GM12801 (cell line): Measurements from ENCODE around the gene LHFPL6.

ENCODE experiments used
- TF ChIP-seq, protein P1 (sequence below): IDR thresholded peaks from one replicate; pipeline ENCODE4 v1.5.1; 2011; ENCODE audit warnings: control low read depth; ENCODE audit not compliant: insufficient read length; ENCODE audit errors: extremely low read depth

Gene LHFPL6

DNA sequence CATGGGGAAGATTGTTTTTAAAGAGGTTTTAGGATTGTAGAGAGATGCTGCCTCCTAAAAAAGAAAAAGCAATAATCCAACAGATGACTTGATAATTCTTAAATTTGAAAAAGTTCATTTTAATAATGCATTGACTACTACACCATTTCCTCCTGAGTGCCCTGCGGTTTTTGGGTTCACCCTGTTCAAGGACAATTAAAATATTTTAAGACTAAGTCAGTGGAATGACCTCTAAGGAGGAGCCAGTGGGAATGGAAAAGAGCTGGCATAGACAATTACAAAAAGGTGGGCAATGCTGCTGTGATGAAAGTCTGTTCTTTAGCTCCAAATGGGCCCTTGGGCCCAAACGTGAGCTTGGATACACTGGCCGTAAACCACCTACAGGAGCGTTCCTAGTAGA lies 217.8 kb downstream of the LHFPL6 start:
- TF ChIP-seq, protein P1, sequence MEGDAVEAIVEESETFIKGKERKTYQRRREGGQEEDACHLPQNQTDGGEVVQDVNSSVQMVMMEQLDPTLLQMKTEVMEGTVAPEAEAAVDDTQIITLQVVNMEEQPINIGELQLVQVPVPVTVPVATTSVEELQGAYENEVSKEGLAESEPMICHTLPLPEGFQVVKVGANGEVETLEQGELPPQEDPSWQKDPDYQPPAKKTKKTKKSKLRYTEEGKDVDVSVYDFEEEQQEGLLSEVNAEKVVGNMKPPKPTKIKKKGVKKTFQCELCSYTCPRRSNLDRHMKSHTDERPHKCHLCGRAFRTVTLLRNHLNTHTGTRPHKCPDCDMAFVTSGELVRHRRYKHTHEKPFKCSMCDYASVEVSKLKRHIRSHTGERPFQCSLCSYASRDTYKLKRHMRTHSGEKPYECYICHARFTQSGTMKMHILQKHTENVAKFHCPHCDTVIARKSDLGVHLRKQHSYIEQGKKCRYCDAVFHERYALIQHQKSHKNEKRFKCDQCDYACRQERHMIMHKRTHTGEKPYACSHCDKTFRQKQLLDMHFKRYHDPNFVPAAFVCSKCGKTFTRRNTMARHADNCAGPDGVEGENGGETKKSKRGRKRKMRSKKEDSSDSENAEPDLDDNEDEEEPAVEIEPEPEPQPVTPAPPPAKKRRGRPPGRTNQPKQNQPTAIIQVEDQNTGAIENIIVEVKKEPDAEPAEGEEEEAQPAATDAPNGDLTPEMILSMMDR: no peak

DNA sequence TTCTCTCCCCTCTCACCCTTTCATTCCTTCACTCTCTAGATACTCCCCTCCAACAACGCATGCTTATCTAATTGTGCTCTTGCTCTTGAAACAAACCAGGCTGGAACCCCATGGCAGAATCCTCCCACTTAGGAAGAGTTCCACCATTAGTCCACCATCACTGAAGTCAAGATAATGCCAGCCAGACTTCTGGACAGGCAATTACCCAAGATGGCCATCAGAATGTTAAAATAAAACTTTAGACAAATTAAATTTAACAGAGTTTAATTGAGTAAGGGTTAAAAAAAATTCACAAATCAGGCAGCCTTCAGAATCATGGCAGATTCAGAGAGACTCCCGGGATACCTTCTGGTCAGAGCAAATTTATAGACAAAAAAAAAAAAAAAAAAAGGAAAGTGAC lies 221.5 kb downstream of the LHFPL6 start:
- TF ChIP-seq, protein P1: no peak

DNA sequence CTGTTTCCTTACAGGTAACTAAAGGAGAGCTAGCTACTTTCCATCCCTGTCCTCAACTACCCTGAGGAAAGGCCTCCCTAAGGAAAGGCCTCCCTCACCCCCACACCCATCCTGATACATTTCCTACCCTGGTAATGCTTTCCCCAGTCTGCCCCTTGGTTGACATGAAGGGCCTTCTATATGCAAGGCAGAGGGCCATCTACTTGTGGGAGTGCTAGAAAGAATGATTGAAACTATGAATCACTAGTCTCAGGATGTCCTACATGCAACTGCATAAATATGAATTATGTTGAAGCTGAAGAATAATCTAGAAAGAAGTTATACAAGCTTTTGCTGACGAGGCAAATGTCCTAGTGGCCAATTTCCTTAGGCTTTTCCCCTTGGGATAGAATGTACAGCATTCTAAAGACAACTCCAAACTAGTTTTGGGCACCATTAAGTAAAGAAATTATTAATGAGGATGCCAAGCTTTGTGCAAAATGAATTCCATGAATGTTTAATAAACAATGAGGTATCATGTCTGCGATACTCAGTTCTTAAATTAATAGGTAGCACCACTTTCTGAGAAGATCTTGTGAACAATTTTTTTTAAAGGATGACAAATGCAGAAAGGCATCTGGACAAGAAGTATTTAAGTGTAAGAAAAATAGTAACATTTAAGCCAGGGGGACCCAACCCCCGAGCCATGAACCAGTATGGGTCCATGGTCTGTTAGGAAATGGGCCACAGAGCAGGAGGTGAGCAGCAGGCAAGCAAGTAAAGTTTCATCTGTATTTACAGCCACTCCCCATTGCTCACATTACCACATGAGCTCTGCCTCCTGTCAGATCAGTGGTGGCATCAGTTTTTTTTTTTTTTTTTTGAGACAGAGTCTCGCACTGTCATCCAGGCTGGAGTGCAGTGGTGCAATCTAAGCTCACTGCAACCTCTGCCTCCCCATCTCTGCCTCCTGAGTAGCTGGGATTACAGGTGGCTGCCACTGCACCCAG lies 223.0 kb downstream of the LHFPL6 start:
- TF ChIP-seq, protein P1: no peak

DNA sequence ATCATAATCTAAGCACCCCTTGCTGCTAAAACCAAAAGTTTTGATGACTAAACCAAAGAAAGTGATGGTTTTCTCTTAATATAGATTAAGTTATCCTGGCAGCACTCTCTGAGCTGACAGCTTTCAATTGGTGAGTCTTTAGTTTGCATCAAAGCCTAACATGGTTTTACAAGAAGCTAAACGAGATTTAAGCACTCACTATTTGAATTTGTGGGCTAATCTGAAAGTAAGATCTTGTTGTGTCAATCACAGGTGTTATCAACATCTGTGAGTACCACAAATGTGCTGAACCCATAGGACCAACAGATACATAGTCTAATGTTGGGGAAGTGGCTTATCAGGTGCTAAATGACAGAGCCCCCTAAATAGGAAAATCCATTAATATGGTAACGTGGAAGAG lies 223.9 kb downstream of the LHFPL6 start:
- TF ChIP-seq, protein P1: no peak

DNA sequence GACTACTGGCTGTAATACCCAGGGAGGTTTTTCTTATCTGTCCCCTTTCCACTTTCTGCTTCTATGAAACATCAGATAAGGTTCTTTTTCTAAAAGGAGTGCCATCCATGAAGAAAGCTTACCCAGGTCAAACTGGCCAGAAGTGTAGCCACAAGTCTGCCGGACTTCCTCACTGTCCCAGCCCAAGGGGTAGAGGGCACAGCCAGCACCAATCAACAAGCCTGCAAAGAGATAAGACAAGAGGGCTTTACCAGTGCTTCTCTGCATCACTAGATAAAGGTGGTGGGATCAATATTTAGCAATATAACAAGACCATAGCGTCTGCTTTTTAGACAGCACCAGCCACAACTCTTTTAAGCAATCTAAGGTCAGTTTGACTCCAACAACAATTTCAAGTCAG lies 224.7 kb downstream of the LHFPL6 start:
- TF ChIP-seq, protein P1: no peak

DNA sequence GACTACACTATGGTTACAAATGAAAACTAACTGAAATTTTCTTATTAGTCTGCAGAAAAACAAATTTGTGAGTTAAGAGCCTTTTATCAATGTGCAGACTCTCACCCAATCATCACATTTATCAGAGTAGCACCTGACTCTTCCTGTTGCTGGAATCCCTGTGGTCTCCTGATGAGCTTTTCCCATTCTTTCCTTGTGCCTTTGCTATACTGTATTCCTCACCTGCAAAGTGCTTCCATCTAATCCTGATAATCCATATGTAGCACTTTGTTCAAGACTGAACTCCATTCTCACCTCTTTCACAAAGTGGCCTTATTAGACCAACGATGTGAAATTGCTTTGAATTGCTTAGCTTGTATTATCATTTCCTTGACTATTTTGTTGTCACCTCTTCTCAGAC lies 225.3 kb downstream of the LHFPL6 start:
- TF ChIP-seq, protein P1: no peak

DNA sequence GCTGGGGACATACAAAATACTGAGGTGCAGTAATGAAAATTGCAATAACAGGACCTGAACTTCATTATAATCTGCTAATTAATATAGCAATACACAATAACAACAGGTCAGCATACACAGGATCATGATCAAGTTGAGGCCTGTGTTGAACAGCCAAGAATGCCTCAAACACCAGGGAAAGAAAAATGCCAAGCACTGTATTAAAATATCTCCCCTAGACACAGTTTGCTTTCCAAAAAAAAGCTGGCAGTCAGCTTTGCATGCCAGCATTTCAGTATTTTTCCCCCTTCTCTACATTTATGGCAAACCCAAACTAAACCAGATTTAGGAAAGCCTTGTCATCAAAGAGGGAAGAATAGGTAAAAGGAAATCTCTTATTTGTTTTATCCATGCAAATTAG lies 226.9 kb downstream of the LHFPL6 start:
- TF ChIP-seq, protein P1: no peak
